Activated CD4-positive, alpha-beta T cell treated with anti-CD3 and anti-CD28 coated beads for 36 hours (primary cell): ENCODE results near the gene MBD5. TPM values are rescaled to one million over a fixed set of nuclear protein-coding genes. Genes with fewer than 3 reads are reported as not detected.
"Not testable (repeated sequence)": the region's sequence is repeated elsewhere in the genome, so short reads cannot be mapped to it uniquely, and the experiment has no call there.

Experiments used
- ATAC-seq: fragments of 200-7000 bp; cut with Tn5 transposase; one replicate; pipeline ENCODE4 v1.10.0; 2021; ENCODE audit warnings: mild to moderate bottlenecking, moderate library complexity
- CTCF ChIA-PET: fragments of 350-600 bp; sonication (Branson Sonifier 250); formaldehyde crosslinking; loops from one replicate; lab custom pipeline; 2021; ENCODE audit warnings: antibody characterized with exemption; lab: Charles Lee
- POLR2A ChIA-PET: fragments of 350-600 bp; sonication (Branson Sonifier 250); formaldehyde crosslinking; loops from one replicate; lab custom pipeline; 2021; ENCODE audit warnings: antibody characterized with exemption, inconsistent platforms; lab: Charles Lee
- DNase-seq: peaks from one replicate; pipeline ENCODE4 v3.0.0-alpha.2; 2020
- H3K27ac Mint-ChIP-seq: one replicate; pipeline ENCODE4 v1.8.0; 2021; ENCODE audit warnings: mixed read lengths
- H3K27me3 Mint-ChIP-seq: one replicate; pipeline ENCODE4 v1.8.0; 2021; ENCODE audit warnings: mixed read lengths
- H3K36me3 Mint-ChIP-seq: one replicate; pipeline ENCODE4 v1.8.0; 2021; ENCODE audit warnings: low read depth, mixed read lengths
- H3K4me1 Mint-ChIP-seq: one replicate; pipeline ENCODE4 v1.8.0; 2021; ENCODE audit warnings: mixed read lengths
- H3K4me3 Mint-ChIP-seq: one replicate; pipeline ENCODE4 v1.8.0; 2021; ENCODE audit warnings: mild to moderate bottlenecking, moderate library complexity, mixed read lengths
- H3K9me3 Mint-ChIP-seq: one replicate; pipeline ENCODE4 v1.8.0; 2021; ENCODE audit warnings: low read depth, mixed read lengths
- intact Hi-C, 2 experiments: fragments of 100-400 bp; cut with DNase I in 1 of 2; cut with micrococcal nuclease in 1 of 2; formaldehyde crosslinking; loops; one replicate each; pipeline versions ENCODE4 v1.14.2 to v1.15.1; 2022 to 2024; cut with DNase I, micrococcal nuclease
- total RNA-seq, 2 experiments: library from RNA; stranded (reverse); gene quantifications; one replicate each; pipeline ENCODE4 v1.2.3, GENCODE V29; 2021

Gene MBD5
- total RNA-seq, 2 experiments from 2014 or later, result 20.1 to 26.5 TPM

- intact Hi-C loops, H3K27me3 Mint-ChIP-seq, CTCF ChIA-PET, DNase-seq, H3K27ac Mint-ChIP-seq, ATAC-seq, POLR2A ChIA-PET, H3K4me3 Mint-ChIP-seq: not testable (repeated sequence)
- Mint-ChIP-seq H3K9me3 (peaks cover 22% of the 10 kb centered on the region), H3K36me3 (peaks cover 51% of the 10 kb centered on the region), H3K4me1 (peaks cover 38% of the 10 kb centered on the region)
These were observed 18.5 kb upstream of the MBD5 start for GRCh38 chr2:148002420-148002819.

- H3K27ac Mint-ChIP-seq, result no peak overlapping the region
- ChIA-PET CTCF (interaction anchor here (1.1 kb wide), 1 partner anchor 16 kb away, joined by 4 read pairs; no protein-coding TSS in a partner anchor), POLR2A (interaction anchor here (0.6 kb wide), 1 partner anchor 31 kb away, joined by 5 read pairs; no protein-coding TSS in a partner anchor)
- no peak overlapping the region for H3K4me3 Mint-ChIP-seq
- peaks cover 12% of the 10 kb centered on the region for H3K4me1 Mint-ChIP-seq
- peaks cover 43% of the 10 kb centered on the region for H3K9me3 Mint-ChIP-seq
- no peaks in the 10 kb centered on the region for H3K27me3 Mint-ChIP-seq
- DNase-seq (no peak), ATAC-seq (no peak)
- intact Hi-C loops, result no loop called here
- H3K36me3 Mint-ChIP-seq, result peaks cover 67% of the 10 kb centered on the region
These were observed 14.5 kb upstream of the MBD5 start for GRCh38 chr2:148006249-148007007.

GRCh38 chr2:148007219-148007900 is 13.5 kb upstream of the MBD5 start:
- POLR2A ChIA-PET, result interaction anchor here (0.6 kb wide), 1 partner anchor 32 kb away, joined by 5 read pairs; no protein-coding TSS in a partner anchor
- Mint-ChIP-seq H3K27ac (no peak overlapping the region), H3K4me3 (no peak overlapping the region), H3K9me3 (peaks cover 36% of the 10 kb centered on the region), H3K36me3 (peaks cover 65% of the 10 kb centered on the region), H3K4me1 (peaks cover 9% of the 10 kb centered on the region), H3K27me3 (no peaks in the 10 kb centered on the region)
- no peak for DNase-seq
- no peak for ATAC-seq
- CTCF ChIA-PET, result interaction anchor here (1.1 kb wide), 1 partner anchor 17 kb away, joined by 4 read pairs; no protein-coding TSS in a partner anchor
- intact Hi-C loops, result no loop called here

GRCh38 chr2:148008411-148008810 is 12.5 kb upstream of the MBD5 start:
- peaks cover 61% of the 10 kb centered on the region for H3K36me3 Mint-ChIP-seq
- H3K27ac Mint-ChIP-seq, intact Hi-C loops, H3K4me3 Mint-ChIP-seq, CTCF ChIA-PET, POLR2A ChIA-PET, H3K27me3 Mint-ChIP-seq, DNase-seq, ATAC-seq: not testable (repeated sequence)
- peaks cover 30% of the 10 kb centered on the region for H3K9me3 Mint-ChIP-seq
- peaks cover 16% of the 10 kb centered on the region for H3K4me1 Mint-ChIP-seq

- Mint-ChIP-seq H3K27ac (no peak overlapping the region), H3K4me3 (no peak overlapping the region), H3K4me1 (peaks cover 39% of the 10 kb centered on the region), H3K36me3 (peaks cover 39% of the 10 kb centered on the region), H3K27me3 (no peaks in the 10 kb centered on the region), H3K9me3 (peaks cover 11% of the 10 kb centered on the region)
- CTCF ChIA-PET, result interaction anchor here (0.9 to 1.1 kb wide), 2 partner anchors 9 to 13 kb away, joined by 3 to 4 read pairs; no protein-coding TSS in a partner anchor
- ATAC-seq (no peak), DNase-seq (no peak)
- POLR2A ChIA-PET, result no interaction called here
- intact Hi-C loops, result no loop called here
These were observed 7.0 kb upstream of the MBD5 start for GRCh38 chr2:148013876-148014275.

GRCh38 chr2:148014616-148015015 is 6.3 kb upstream of the MBD5 start:
- intact Hi-C loops, result no loop called here
- DNase-seq (no peak), ATAC-seq (no peak)
- H3K9me3 Mint-ChIP-seq, result peaks cover 9% of the 10 kb centered on the region
- H3K4me1 Mint-ChIP-seq, result peaks cover 45% of the 10 kb centered on the region
- CTCF ChIA-PET, result interaction anchor here (1.1 kb wide), 1 partner anchor 13 kb away, joined by 4 read pairs; no protein-coding TSS in a partner anchor
- no peak overlapping the region for H3K27ac Mint-ChIP-seq
- no peak overlapping the region for H3K4me3 Mint-ChIP-seq
- H3K27me3 Mint-ChIP-seq, result no peaks in the 10 kb centered on the region
- POLR2A ChIA-PET, result no interaction called here
- H3K36me3 Mint-ChIP-seq, result peaks cover 37% of the 10 kb centered on the region

- intact Hi-C loops, result loop anchor here (1.0 to 10.0 kb wide), 12 partner anchors 176 to 1567 kb away; partner anchors contain the start of genes KIF5C (in 2 of the 2) and MMADHC (in 2 of the 2)
- Mint-ChIP-seq H3K36me3 (peaks cover 18% of the 10 kb centered on the region), H3K9me3 (no peaks in the 10 kb centered on the region), H3K27me3 (no peaks in the 10 kb centered on the region), H3K4me3 (peak within 1 kb of the TSS; percentile 95), H3K4me1 (peaks cover 44% of the 10 kb centered on the region), H3K27ac (peak within 1 kb of the TSS; percentile 98)
- ATAC-seq, result peak; percentile 89
- peak; percentile 99 for DNase-seq
- ChIA-PET CTCF (interaction anchor here (0.9 to 1.3 kb wide), 3 partner anchors 9 to 488 kb away, joined by 3 to 5 read pairs (median 4); no protein-coding TSS in a partner anchor), POLR2A (interaction anchor here (0.6 to 1.6 kb wide), 5 partner anchors 12 to 626 kb away, joined by 3 to 8 read pairs (median 7); partner anchors contain the start of gene ACVR2A)
These were observed 506 bp upstream of the MBD5 start, which contains the start of gene ORC4 for GRCh38 chr2:148020111-148021058. ORC4 (minus strand) TSS chr2:148020737; CDS start chr2:147975958, 44,779 bp downstream.

GRCh38 chr2:148021886-148022285 is 995 bp downstream of the MBD5 start:
- H3K4me3 Mint-ChIP-seq, result peak overlapping the region; percentile 95

GRCh38 chr2:148022351-148022750 is 1.5 kb downstream of the MBD5 start:
- DNase-seq (no peak), ATAC-seq (no peak)
- ChIA-PET CTCF (interaction anchor here (1.1 to 1.9 kb wide), 5 partner anchors 8 to 486 kb away, joined by 3 to 8 read pairs (median 4); no protein-coding TSS in a partner anchor), POLR2A (no interaction called here)
- no peaks in the 10 kb centered on the region for H3K9me3 Mint-ChIP-seq
- peak overlapping the region; percentile 98 for H3K27ac Mint-ChIP-seq
- peaks cover 46% of the 10 kb centered on the region for H3K4me1 Mint-ChIP-seq
- peak overlapping the region; percentile 95 for H3K4me3 Mint-ChIP-seq
- H3K27me3 Mint-ChIP-seq, result no peaks in the 10 kb centered on the region
- peaks cover 9% of the 10 kb centered on the region for H3K36me3 Mint-ChIP-seq
- intact Hi-C loops, result loop anchor here (5.0 to 10.0 kb wide), 4 partner anchors 180 to 1565 kb away; partner anchors contain the start of genes KIF5C (in 1 of the 2) and MMADHC (in 1 of the 2)

More at GRCh38 chr2:148021886-148022285, 995 bp downstream of the MBD5 start:
- CTCF ChIA-PET, result interaction anchor here (0.7 to 1.9 kb wide), 3 partner anchors 9 to 32 kb away, joined by 3 to 8 read pairs (median 4); no protein-coding TSS in a partner anchor
- Mint-ChIP-seq H3K36me3 (peaks cover 9% of the 10 kb centered on the region), H3K4me1 (peaks cover 46% of the 10 kb centered on the region), H3K27me3 (no peaks in the 10 kb centered on the region), H3K9me3 (no peaks in the 10 kb centered on the region), H3K27ac (peak overlapping the region; percentile 98)
- POLR2A ChIA-PET, result no interaction called here
- intact Hi-C loops, result loop anchor here (1.0 to 10.0 kb wide), 6 partner anchors 180 to 1565 kb away; partner anchors contain the start of genes MMADHC (in 2 of the 2) and KIF5C (in 1 of the 2)
- no peak for ATAC-seq
- DNase-seq, result no peak

- H3K36me3 Mint-ChIP-seq, result peaks cover 9% of the 10 kb centered on the region
- POLR2A ChIA-PET, result no interaction called here
- ATAC-seq, result no peak
- CTCF ChIA-PET, result interaction anchor here (1.1 to 1.9 kb wide), 5 partner anchors 9 to 486 kb away, joined by 3 to 8 read pairs (median 4); no protein-coding TSS in a partner anchor
- H3K27me3 Mint-ChIP-seq, result no peaks in the 10 kb centered on the region
- H3K4me3 Mint-ChIP-seq, result peak overlapping the region; percentile 95
- H3K9me3 Mint-ChIP-seq, result no peaks in the 10 kb centered on the region
- no peak for DNase-seq
- H3K27ac Mint-ChIP-seq, result peak overlapping the region; percentile 80
- intact Hi-C loops, result loop anchor here (5.0 to 10.0 kb wide), 4 partner anchors 181 to 1564 kb away; partner anchors contain the start of genes KIF5C (in 1 of the 2) and MMADHC (in 1 of the 2)
- H3K4me1 Mint-ChIP-seq, result peaks cover 43% of the 10 kb centered on the region
These were observed 2.0 kb downstream of the MBD5 start for GRCh38 chr2:148022882-148023281.
